CD8-positive, alpha-beta memory T cell (primary cell): ENCODE measurements around the gene WDFY4. TPM values are rescaled to one million over a fixed set of nuclear protein-coding genes. Genes with fewer than 3 reads are reported as not detected.
A peak's percentile ranks its signal among the peaks of the same experiment; 100 is the strongest.

Experiments
- CTCF ChIA-PET: fragments of 350-600 bp; sonication (Branson Sonifier 250); formaldehyde crosslinking; loops from one replicate; lab custom pipeline; 2021; ENCODE audit warnings: antibody characterized with exemption; lab: Charles Lee
- POLR2A ChIA-PET: fragments of 350-600 bp; sonication (Branson Sonifier 250); formaldehyde crosslinking; loops from one replicate; lab custom pipeline; 2021; ENCODE audit warnings: antibody characterized with exemption; lab: Charles Lee
- DNase-seq, 5 donors: peaks; one replicate each; pipeline versions ENCODE4 v3.0.0 to v3.0.0-alpha.2; 2020 to 2022; ENCODE audit warnings: mixed read lengths in 1 of 5
- H3K27ac ChIP-seq: one replicate; pipeline ENCODE4 v1.7.0; 2013; ENCODE audit warnings: low read depth, mild to moderate bottlenecking, low read length, moderate library complexity
- H3K27me3 ChIP-seq: 2 replicates; pipeline ENCODE4 v1.7.0; 2013; ENCODE audit warnings: low read length, mild to moderate bottlenecking; ENCODE audit not compliant: insufficient read depth, poor library complexity, severe bottlenecking
- H3K36me3 ChIP-seq: 2 replicates; pipeline ENCODE4 v1.7.0; 2013; ENCODE audit warnings: mild to moderate bottlenecking, low read length, moderate library complexity; ENCODE audit not compliant: insufficient read depth
- H3K4me1 ChIP-seq: 2 replicates; pipeline ENCODE4 v1.7.0; 2013; ENCODE audit warnings: mild to moderate bottlenecking, low read length, moderate library complexity; ENCODE audit not compliant: insufficient read depth
- H3K4me3 ChIP-seq: 2 replicates; pipeline ENCODE4 v1.7.0; 2013; ENCODE audit warnings: mild to moderate bottlenecking, low read length
- H3K9me3 ChIP-seq: 2 replicates; pipeline ENCODE4 v1.7.0; 2013; ENCODE audit warnings: mild to moderate bottlenecking, low read length
- H3K27ac Mint-ChIP-seq, 8 donors: one replicate each; pipeline ENCODE4 v1.8.0; 2020 to 2021; ENCODE audit warnings: mixed read lengths in 8 of 8, mild to moderate bottlenecking in 6 of 8, inconsistent platforms in 3 of 8, moderate library complexity in 3 of 8
- H3K27me3 Mint-ChIP-seq, 2 donors: one replicate each; pipeline ENCODE4 v1.8.0; 2020 to 2021; ENCODE audit warnings: mixed read lengths in 2 of 2, mild to moderate bottlenecking in 1 of 2, moderate library complexity in 1 of 2
- H3K36me3 Mint-ChIP-seq, 3 donors: one replicate each; pipeline ENCODE4 v1.8.0; 2020 to 2021; ENCODE audit warnings: mixed read lengths in 3 of 3, inconsistent platforms in 1 of 3, mild to moderate bottlenecking in 1 of 3
- H3K4me1 Mint-ChIP-seq, 3 donors: one replicate each; pipeline ENCODE4 v1.8.0; 2020 to 2021; ENCODE audit warnings: mixed read lengths in 3 of 3, inconsistent platforms in 1 of 3, mild to moderate bottlenecking in 1 of 3
- H3K4me3 Mint-ChIP-seq, 7 donors: one replicate each; pipeline ENCODE4 v1.8.0; 2020 to 2021; ENCODE audit warnings: mixed read lengths in 7 of 7, mild to moderate bottlenecking in 6 of 7, moderate library complexity in 4 of 7, inconsistent platforms in 2 of 7
- H3K9me3 Mint-ChIP-seq, 5 donors: one replicate each; pipeline ENCODE4 v1.8.0; 2020 to 2022; ENCODE audit warnings: mixed read lengths in 5 of 5, mild to moderate bottlenecking in 3 of 5, moderate library complexity in 2 of 5, inconsistent platforms in 1 of 5
- polyA plus RNA-seq: library from polyadenylated mRNA; unstranded; fragments of 300-500 nt; fragmentation: Illumina TruSeq; gene quantifications from one replicate; pipeline ENCODE4 v1.2.3, GENCODE V29; 2021
- total RNA-seq, 2 experiments: library from RNA; stranded (reverse); gene quantifications; one replicate each; pipeline ENCODE4 v1.2.3, GENCODE V29; 2021

WDFY4 gene
- total and polyA plus RNA-seq, 3 experiments from 2014 or later: 0.20 to 0.35 TPM; not detected in 1

- H3K27ac ChIP-seq: no peak overlapping the region
- no peaks in the 10 kb centered on the region for H3K27me3 ChIP-seq
- DNase-seq: no peak
- H3K4me1 ChIP-seq: no peaks in the 10 kb centered on the region
- POLR2A ChIA-PET: no interaction called here
- no peaks in the 10 kb centered on the region for H3K9me3 ChIP-seq
- no peaks in the 10 kb centered on the region for H3K36me3 ChIP-seq
- peak overlapping the region in 1 of 8 donors; percentile 18 for H3K27ac Mint-ChIP-seq
- no peaks in the 10 kb centered on the region for H3K36me3 Mint-ChIP-seq
- CTCF ChIA-PET: no interaction called here
- H3K4me1 Mint-ChIP-seq: no peaks in the 10 kb centered on the region
- no peak overlapping the region for H3K4me3 Mint-ChIP-seq
- H3K27me3 Mint-ChIP-seq: peaks cover 3 to 8% of the 10 kb centered on the region in 2 donors
- H3K9me3 Mint-ChIP-seq: peaks cover 0 to 2% (median 0%) of the 10 kb centered on the region in 5 donors
- no peak overlapping the region for H3K4me3 ChIP-seq
These were observed 85.2 kb downstream of the WDFY4 start for GRCh38 chr10:48769706-48770435.

- H3K36me3 Mint-ChIP-seq: no peaks in the 10 kb centered on the region
- no peak for DNase-seq
- Histone ChIP-seq H3K36me3 (no peaks in the 10 kb centered on the region), H3K4me1 (no peaks in the 10 kb centered on the region), H3K9me3 (no peaks in the 10 kb centered on the region), H3K27ac (no peak overlapping the region), H3K27me3 (no peaks in the 10 kb centered on the region), H3K4me3 (no peak overlapping the region)
- peaks cover 3 to 4% of the 10 kb centered on the region in 2 donors for H3K27me3 Mint-ChIP-seq
- no peak overlapping the region for H3K4me3 Mint-ChIP-seq
- POLR2A ChIA-PET: no interaction called here
- CTCF ChIA-PET: no interaction called here
- H3K9me3 Mint-ChIP-seq: peaks cover 0 to 2% (median 0%) of the 10 kb centered on the region in 5 donors
- H3K27ac Mint-ChIP-seq: no peak overlapping the region
- H3K4me1 Mint-ChIP-seq: no peaks in the 10 kb centered on the region
These were observed 86.0 kb downstream of the WDFY4 start for GRCh38 chr10:48770561-48771089.

- ChIA-PET POLR2A (no interaction called here), CTCF (no interaction called here)
- H3K9me3 Mint-ChIP-seq: peaks cover 0 to 2% (median 0%) of the 10 kb centered on the region in 5 donors
- no peak overlapping the region for H3K4me3 Mint-ChIP-seq
- DNase-seq: no peak
- no peaks in the 10 kb centered on the region for H3K27me3 ChIP-seq
- no peaks in the 10 kb centered on the region for H3K9me3 ChIP-seq
- no peaks in the 10 kb centered on the region for H3K4me1 Mint-ChIP-seq
- peaks cover 4 to 5% of the 10 kb centered on the region in 2 donors for H3K27me3 Mint-ChIP-seq
- no peak overlapping the region for H3K27ac Mint-ChIP-seq
- no peaks in the 10 kb centered on the region for H3K36me3 ChIP-seq
- H3K4me3 ChIP-seq: no peak overlapping the region
- H3K27ac ChIP-seq: no peak overlapping the region
- H3K4me1 ChIP-seq: no peaks in the 10 kb centered on the region
- H3K36me3 Mint-ChIP-seq: no peaks in the 10 kb centered on the region
These were observed 86.6 kb downstream of the WDFY4 start for GRCh38 chr10:48771234-48771633.

DNA sequence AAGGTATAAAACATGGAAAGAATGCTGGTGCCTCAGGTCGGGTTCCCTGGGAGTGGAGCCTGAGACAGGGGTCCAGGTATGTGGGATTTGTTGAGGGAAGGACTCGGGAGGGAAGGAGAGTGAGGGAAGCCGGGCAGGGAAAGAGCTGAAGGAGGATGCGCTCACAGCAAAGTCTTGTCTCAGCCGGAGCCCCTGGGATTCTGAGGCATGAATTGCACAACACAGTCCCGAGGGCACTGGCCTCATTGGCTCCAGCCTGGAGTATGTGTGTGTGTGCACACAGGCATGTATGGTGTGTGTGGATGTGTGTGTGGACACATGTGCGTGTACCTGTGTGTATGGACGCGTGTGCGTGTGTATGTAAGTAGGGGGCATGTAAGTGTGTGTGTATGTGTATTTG lies 87.4 kb downstream of the WDFY4 start:
- peaks cover 0 to 2% (median 0%) of the 10 kb centered on the region in 5 donors for H3K9me3 Mint-ChIP-seq
- ChIA-PET POLR2A (no interaction called here), CTCF (no interaction called here)
- H3K4me1 Mint-ChIP-seq: no peaks in the 10 kb centered on the region
- Histone ChIP-seq H3K36me3 (no peaks in the 10 kb centered on the region), H3K27me3 (no peaks in the 10 kb centered on the region), H3K4me3 (no peak overlapping the region), H3K9me3 (no peaks in the 10 kb centered on the region), H3K27ac (no peak overlapping the region), H3K4me1 (no peaks in the 10 kb centered on the region)
- no peak for DNase-seq
- H3K27ac Mint-ChIP-seq: no peak overlapping the region
- H3K4me3 Mint-ChIP-seq: no peak overlapping the region
- no peaks in the 10 kb centered on the region for H3K36me3 Mint-ChIP-seq
- peaks cover 4 to 5% of the 10 kb centered on the region in 2 donors for H3K27me3 Mint-ChIP-seq

DNA sequence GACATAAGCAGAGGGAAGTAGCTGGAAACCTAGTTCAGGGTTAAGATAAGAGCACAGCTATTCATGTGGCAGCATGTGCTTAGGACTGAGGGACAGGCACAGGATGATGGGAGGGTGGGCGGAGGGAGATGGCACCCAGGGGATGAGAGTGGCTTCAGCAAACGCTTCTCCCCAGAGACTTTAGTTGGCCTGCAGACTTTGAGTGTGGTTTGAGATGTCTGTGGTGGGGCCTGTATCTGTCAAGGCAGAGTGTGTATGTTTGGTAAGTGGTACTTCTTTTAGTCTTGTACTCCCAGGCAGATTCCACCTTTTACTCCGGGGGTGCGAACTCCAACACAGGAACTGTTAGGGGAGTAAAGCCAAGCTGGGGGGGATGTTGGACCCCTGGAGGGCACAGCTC lies 88.9 kb downstream of the WDFY4 start:
- Mint-ChIP-seq H3K4me1 (no peaks in the 10 kb centered on the region), H3K27ac (no peak overlapping the region), H3K9me3 (peaks cover 0 to 2% (median 0%) of the 10 kb centered on the region in 5 donors), H3K4me3 (no peak overlapping the region), H3K27me3 (peaks cover 4 to 5% of the 10 kb centered on the region in 2 donors), H3K36me3 (no peaks in the 10 kb centered on the region)
- Histone ChIP-seq H3K27ac (no peak overlapping the region), H3K27me3 (no peaks in the 10 kb centered on the region), H3K9me3 (no peaks in the 10 kb centered on the region), H3K36me3 (no peaks in the 10 kb centered on the region), H3K4me3 (no peak overlapping the region), H3K4me1 (no peaks in the 10 kb centered on the region)
- CTCF ChIA-PET: interaction anchor here (0.7 kb wide), 1 partner anchor 8 kb away, joined by 3 read pairs; no protein-coding TSS in a partner anchor
- POLR2A ChIA-PET: no interaction called here
- no peak for DNase-seq

GRCh38 chr10:48774416-48775205 lies 89.9 kb downstream of the WDFY4 start:
- H3K27ac Mint-ChIP-seq: no peak overlapping the region
- no peak for DNase-seq
- no peaks in the 10 kb centered on the region for H3K36me3 ChIP-seq
- H3K4me3 ChIP-seq: no peak overlapping the region
- ChIA-PET CTCF (no interaction called here), POLR2A (no interaction called here)
- no peaks in the 10 kb centered on the region for H3K4me1 Mint-ChIP-seq
- no peaks in the 10 kb centered on the region for H3K9me3 ChIP-seq
- no peaks in the 10 kb centered on the region for H3K27me3 ChIP-seq
- no peak overlapping the region for H3K4me3 Mint-ChIP-seq
- H3K27ac ChIP-seq: no peak overlapping the region
- no peaks in the 10 kb centered on the region for H3K4me1 ChIP-seq
- H3K27me3 Mint-ChIP-seq: peaks cover 4 to 5% of the 10 kb centered on the region in 2 donors
- no peaks in the 10 kb centered on the region for H3K36me3 Mint-ChIP-seq
- peaks cover 0 to 2% (median 0%) of the 10 kb centered on the region in 5 donors for H3K9me3 Mint-ChIP-seq

GRCh38 chr10:48775206-48775517 lies 90.5 kb downstream of the WDFY4 start:
- Mint-ChIP-seq H3K4me3 (no peak overlapping the region), H3K9me3 (peaks cover 0 to 2% (median 0%) of the 10 kb centered on the region in 5 donors), H3K27me3 (peaks cover 4 to 5% of the 10 kb centered on the region in 2 donors), H3K4me1 (no peaks in the 10 kb centered on the region), H3K36me3 (no peaks in the 10 kb centered on the region), H3K27ac (no peak overlapping the region)
- H3K36me3 ChIP-seq: no peaks in the 10 kb centered on the region
- H3K27ac ChIP-seq: no peak overlapping the region
- DNase-seq: no peak
- no peaks in the 10 kb centered on the region for H3K27me3 ChIP-seq
- H3K4me1 ChIP-seq: no peaks in the 10 kb centered on the region
- POLR2A ChIA-PET: no interaction called here
- CTCF ChIA-PET: no interaction called here
- no peak overlapping the region for H3K4me3 ChIP-seq
- H3K9me3 ChIP-seq: no peaks in the 10 kb centered on the region

- Mint-ChIP-seq H3K4me3 (no peak overlapping the region), H3K4me1 (no peaks in the 10 kb centered on the region), H3K9me3 (peaks cover 0 to 2% (median 0%) of the 10 kb centered on the region in 5 donors), H3K27ac (no peak overlapping the region), H3K27me3 (peaks cover 4 to 5% of the 10 kb centered on the region in 2 donors), H3K36me3 (no peaks in the 10 kb centered on the region)
- Histone ChIP-seq H3K4me3 (no peak overlapping the region), H3K9me3 (no peaks in the 10 kb centered on the region), H3K27ac (no peak overlapping the region), H3K4me1 (no peaks in the 10 kb centered on the region), H3K27me3 (no peaks in the 10 kb centered on the region), H3K36me3 (no peaks in the 10 kb centered on the region)
- CTCF ChIA-PET: no interaction called here
- no peak for DNase-seq
- POLR2A ChIA-PET: no interaction called here
These were observed 91.4 kb downstream of the WDFY4 start for GRCh38 chr10:48776005-48776522.
